Loucy (cell line): ENCODE results near the gene TTLL7.

Source experiments
- H2AFZ ChIP-seq: fragments of 200-600 bp; sonication (generic); 2 replicates; pipeline ENCODE4 v1.6.0; 2016; ENCODE audit warnings: antibody characterized with exemption, mild to moderate bottlenecking, low read length, moderate library complexity
- H3F3A ChIP-seq: fragments of 200-600 bp; 2 replicates; pipeline ENCODE4 v1.6.0; 2016; ENCODE audit warnings: antibody characterized with exemption, low read depth, mild to moderate bottlenecking
- H3K27me3 ChIP-seq: fragments of 200-600 bp; sonication (generic); 2 replicates; pipeline ENCODE4 v1.6.1; 2014; ENCODE audit warnings: low read length, mild to moderate bottlenecking; ENCODE audit not compliant: insufficient read depth, poor library complexity, severe bottlenecking
- H3K36me3 ChIP-seq: fragments of 200-600 bp; sonication (generic); 2 replicates; pipeline ENCODE4 v1.6.1; 2016; ENCODE audit warnings: low read length; ENCODE audit not compliant: insufficient read depth
- H3K4me1 ChIP-seq: fragments of 200-600 bp; sonication (generic); 2 replicates; pipeline ENCODE4 v1.5.1; 2014; ENCODE audit warnings: low read length, mild to moderate bottlenecking; ENCODE audit not compliant: insufficient read depth, poor library complexity, severe bottlenecking
- H3K4me2 ChIP-seq: fragments of 200-600 bp; sonication (generic); 2 replicates; pipeline ENCODE4 v1.6.0; 2014; ENCODE audit warnings: antibody characterized with exemption, low read length, low read depth, mild to moderate bottlenecking; ENCODE audit not compliant: poor library complexity, severe bottlenecking
- H3K4me3 ChIP-seq: fragments of 200-600 bp; sonication (generic); 2 replicates; pipeline ENCODE4 v1.5.1; 2014; ENCODE audit warnings: low read length, mild to moderate bottlenecking, mixed read lengths; ENCODE audit not compliant: poor library complexity, severe bottlenecking
- H3K79me2 ChIP-seq: fragments of 200-600 bp; sonication (generic); 2 replicates; pipeline ENCODE4 v1.6.1; 2014; ENCODE audit warnings: low read length; ENCODE audit not compliant: insufficient read depth
- H3K9ac ChIP-seq: fragments of 200-600 bp; sonication (generic); 2 replicates; pipeline ENCODE4 v1.6.0; 2014; ENCODE audit warnings: mild to moderate bottlenecking, low read depth, low read length, moderate library complexity; ENCODE audit not compliant: poor library complexity, severe bottlenecking
- H3K9me2 ChIP-seq: fragments of 200-600 bp; sonication (generic); replicated peaks from 2 replicates; pipeline ENCODE4 v1.6.1; 2016; ENCODE audit warnings: low read depth, low read length, mixed read lengths
- H3K9me3 ChIP-seq: fragments of 200-600 bp; sonication (generic); 2 replicates; pipeline ENCODE4 v1.6.1; 2014; ENCODE audit warnings: mild to moderate bottlenecking, antibody characterized with exemption, low read length, low read depth; ENCODE audit not compliant: insufficient read depth
- H4K20me1 ChIP-seq: fragments of 200-600 bp; sonication (generic); 2 replicates; pipeline ENCODE4 v1.6.0; 2014; ENCODE audit warnings: antibody characterized with exemption, low read length, mild to moderate bottlenecking; ENCODE audit not compliant: insufficient read depth, poor library complexity, severe bottlenecking
- EZH2phosphoT487 ChIP-seq: fragments of 200-600 bp; IDR thresholded peaks from 2 replicates; pipeline ENCODE4 v1.6.1; 2018; ENCODE audit warnings: antibody characterized with exemption, mild to moderate bottlenecking, moderate library complexity, borderline replicate concordance
- TF ChIP-seq, protein P1 (sequence below): fragments of 200-600 bp; sonication (generic); conservative IDR thresholded peaks from 2 replicates; pipeline ENCODE4 v1.5.1; 2014; ENCODE audit warnings: mild to moderate bottlenecking, antibody characterized with exemption, low read length

TTLL7 gene

DNA sequence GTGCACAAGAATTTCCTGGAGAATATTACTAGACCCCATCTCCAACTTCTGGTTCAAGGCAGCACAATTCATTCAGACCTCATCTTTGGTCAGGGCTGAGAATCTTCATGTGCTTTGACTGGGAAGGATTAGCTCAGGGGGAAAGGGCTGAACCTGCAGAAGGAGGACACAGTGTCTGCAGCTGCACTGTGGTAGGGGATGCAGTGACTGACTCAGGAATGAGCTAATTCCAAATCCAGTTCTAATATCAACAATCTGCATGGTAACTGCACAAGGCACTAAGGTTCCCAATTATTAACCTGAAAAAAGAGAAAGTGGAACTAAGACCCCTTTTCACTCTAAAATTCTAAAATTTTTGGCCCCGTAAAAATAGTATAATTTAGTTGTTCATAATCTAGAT is 31.6 kb downstream of the TTLL7 start:
- H3K4me1 ChIP-seq = peaks cover 12% of the 10 kb centered on the region
- H3K36me3 ChIP-seq = no peaks in the 10 kb centered on the region
- H3K9me3 ChIP-seq = no peaks in the 10 kb centered on the region
- H3K9ac ChIP-seq = no peak overlapping the region
- H3K4me3 ChIP-seq = no peak overlapping the region
- H2AFZ ChIP-seq = no peak overlapping the region
- H3K4me2 ChIP-seq = no peak overlapping the region
- TF ChIP-seq EZH2phosphoT487 = no peak
- TF ChIP-seq, protein P1, sequence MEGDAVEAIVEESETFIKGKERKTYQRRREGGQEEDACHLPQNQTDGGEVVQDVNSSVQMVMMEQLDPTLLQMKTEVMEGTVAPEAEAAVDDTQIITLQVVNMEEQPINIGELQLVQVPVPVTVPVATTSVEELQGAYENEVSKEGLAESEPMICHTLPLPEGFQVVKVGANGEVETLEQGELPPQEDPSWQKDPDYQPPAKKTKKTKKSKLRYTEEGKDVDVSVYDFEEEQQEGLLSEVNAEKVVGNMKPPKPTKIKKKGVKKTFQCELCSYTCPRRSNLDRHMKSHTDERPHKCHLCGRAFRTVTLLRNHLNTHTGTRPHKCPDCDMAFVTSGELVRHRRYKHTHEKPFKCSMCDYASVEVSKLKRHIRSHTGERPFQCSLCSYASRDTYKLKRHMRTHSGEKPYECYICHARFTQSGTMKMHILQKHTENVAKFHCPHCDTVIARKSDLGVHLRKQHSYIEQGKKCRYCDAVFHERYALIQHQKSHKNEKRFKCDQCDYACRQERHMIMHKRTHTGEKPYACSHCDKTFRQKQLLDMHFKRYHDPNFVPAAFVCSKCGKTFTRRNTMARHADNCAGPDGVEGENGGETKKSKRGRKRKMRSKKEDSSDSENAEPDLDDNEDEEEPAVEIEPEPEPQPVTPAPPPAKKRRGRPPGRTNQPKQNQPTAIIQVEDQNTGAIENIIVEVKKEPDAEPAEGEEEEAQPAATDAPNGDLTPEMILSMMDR = no peak
- no peaks in the 10 kb centered on the region for H4K20me1 ChIP-seq
- no peaks in the 10 kb centered on the region for H3K79me2 ChIP-seq
- no peaks in the 10 kb centered on the region for H3F3A ChIP-seq
- no peaks in the 10 kb centered on the region for H3K27me3 ChIP-seq
- no peaks in the 10 kb centered on the region for H3K9me2 ChIP-seq

DNA sequence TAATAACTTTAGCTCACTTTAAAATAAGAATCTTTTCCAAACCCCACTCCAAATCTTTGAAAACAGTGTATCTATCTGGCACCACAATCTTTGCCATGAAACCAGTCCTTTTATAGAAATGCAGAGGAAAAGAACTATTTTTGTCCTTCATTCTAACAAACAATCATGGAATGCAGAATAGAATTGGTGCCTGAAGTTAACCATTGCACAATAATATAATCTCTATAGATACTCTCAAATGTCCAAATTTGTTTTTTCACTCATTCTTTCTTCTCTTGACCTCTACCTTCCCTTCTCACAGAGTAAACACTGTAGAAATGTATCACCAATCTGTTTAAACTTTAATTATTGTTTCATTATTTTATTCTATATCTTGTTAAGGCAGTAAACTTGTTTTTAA is 34.8 kb downstream of the TTLL7 start:
- no peak for TF ChIP-seq EZH2phosphoT487
- TF ChIP-seq, protein P1 = no peak
- Histone ChIP-seq H4K20me1 (no peaks in the 10 kb centered on the region), H2AFZ (no peak overlapping the region), H3K9ac (no peak overlapping the region), H3K4me3 (no peak overlapping the region), H3K27me3 (no peaks in the 10 kb centered on the region), H3K9me3 (no peaks in the 10 kb centered on the region), H3K9me2 (no peaks in the 10 kb centered on the region), H3K36me3 (no peaks in the 10 kb centered on the region), H3F3A (no peaks in the 10 kb centered on the region), H3K4me1 (peaks cover 12% of the 10 kb centered on the region), H3K4me2 (no peak overlapping the region), H3K79me2 (no peaks in the 10 kb centered on the region)

DNA sequence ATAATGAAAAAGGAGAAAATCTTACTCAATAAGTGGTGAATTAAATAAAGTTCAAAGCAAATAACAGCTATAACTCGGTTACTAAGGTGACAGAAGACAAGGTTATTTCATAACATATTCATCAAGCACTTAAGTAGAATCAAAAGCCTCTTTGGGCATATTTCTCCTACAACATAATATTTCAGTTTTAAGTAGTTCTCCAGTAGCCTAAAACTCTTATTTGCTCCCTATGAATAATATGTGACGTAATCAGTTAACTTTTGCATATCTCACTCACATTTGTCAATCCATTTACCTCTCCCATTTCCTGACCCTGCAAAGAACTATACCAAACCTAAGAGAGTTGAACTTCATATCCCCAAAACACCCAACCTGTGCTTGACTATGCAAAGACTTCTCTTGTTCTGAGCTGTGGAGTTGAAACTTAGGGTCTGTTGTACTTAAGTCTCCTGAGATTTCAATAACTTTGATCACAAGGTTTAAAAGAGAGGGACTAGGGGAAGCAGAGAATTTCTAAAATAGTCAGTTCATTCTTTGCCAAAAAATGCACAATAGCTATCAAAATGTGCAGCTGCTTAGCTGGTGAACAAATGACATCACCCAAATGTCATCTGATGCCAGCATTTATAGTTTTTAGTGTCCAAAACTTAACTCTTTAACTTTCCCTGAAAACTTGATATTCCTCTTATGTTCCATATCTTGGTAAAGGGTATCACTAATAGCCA is 37.2 kb downstream of the TTLL7 start:
- no peaks in the 10 kb centered on the region for H3K79me2 ChIP-seq

More for the DNA sequence above, 37.2 kb downstream of the TTLL7 start:
- no peak overlapping the region for H3K4me2 ChIP-seq
- H3K27me3 ChIP-seq = no peaks in the 10 kb centered on the region
- no peaks in the 10 kb centered on the region for H4K20me1 ChIP-seq
- TF ChIP-seq EZH2phosphoT487 = no peak
- TF ChIP-seq, protein P1 = no peak
- H2AFZ ChIP-seq = no peak overlapping the region
- H3K9me3 ChIP-seq = no peaks in the 10 kb centered on the region
- H3F3A ChIP-seq = no peaks in the 10 kb centered on the region
- peaks cover 7% of the 10 kb centered on the region for H3K4me1 ChIP-seq
- H3K36me3 ChIP-seq = no peaks in the 10 kb centered on the region
- H3K9ac ChIP-seq = no peak overlapping the region
- H3K4me3 ChIP-seq = no peak overlapping the region
- no peaks in the 10 kb centered on the region for H3K9me2 ChIP-seq
